ENCODE data around the gene BLOC1S1.

DNA sequence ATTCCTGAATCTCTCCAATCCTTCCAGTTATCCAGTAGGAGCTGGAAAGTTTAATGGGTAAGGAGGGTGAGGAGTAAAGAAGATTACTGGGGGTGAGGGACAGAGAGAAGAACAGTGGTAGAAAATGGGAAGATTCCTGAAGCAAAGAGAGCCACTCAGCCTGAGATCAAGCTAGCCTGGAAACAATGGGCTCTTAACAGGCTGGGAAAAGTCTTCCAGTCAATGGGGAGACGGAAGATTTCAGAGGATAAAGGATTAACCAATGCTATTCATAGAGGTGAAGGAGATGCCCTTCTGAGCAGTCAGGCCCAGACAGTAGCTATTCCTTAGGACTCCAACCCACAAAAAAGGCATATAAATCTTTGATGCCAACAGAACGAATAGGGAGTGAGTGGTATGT lies 41.9 kb downstream of the BLOC1S1 start:
- no peak for TF ChIP-seq NFIC (IDR thresholded peaks at IDR 0.05)
- TF ChIP-seq, protein P1, sequence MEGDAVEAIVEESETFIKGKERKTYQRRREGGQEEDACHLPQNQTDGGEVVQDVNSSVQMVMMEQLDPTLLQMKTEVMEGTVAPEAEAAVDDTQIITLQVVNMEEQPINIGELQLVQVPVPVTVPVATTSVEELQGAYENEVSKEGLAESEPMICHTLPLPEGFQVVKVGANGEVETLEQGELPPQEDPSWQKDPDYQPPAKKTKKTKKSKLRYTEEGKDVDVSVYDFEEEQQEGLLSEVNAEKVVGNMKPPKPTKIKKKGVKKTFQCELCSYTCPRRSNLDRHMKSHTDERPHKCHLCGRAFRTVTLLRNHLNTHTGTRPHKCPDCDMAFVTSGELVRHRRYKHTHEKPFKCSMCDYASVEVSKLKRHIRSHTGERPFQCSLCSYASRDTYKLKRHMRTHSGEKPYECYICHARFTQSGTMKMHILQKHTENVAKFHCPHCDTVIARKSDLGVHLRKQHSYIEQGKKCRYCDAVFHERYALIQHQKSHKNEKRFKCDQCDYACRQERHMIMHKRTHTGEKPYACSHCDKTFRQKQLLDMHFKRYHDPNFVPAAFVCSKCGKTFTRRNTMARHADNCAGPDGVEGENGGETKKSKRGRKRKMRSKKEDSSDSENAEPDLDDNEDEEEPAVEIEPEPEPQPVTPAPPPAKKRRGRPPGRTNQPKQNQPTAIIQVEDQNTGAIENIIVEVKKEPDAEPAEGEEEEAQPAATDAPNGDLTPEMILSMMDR (IDR thresholded peaks at IDR 0.05 in 2 of 3, conservative IDR thresholded peaks at IDR 0.05 in 1 of 3; ENCODE audit: insufficient read depth in 2 of 3, low read depth in 1 of 3, low read length in 3 of 3): no peak
- TF ChIP-seq, protein P2, sequence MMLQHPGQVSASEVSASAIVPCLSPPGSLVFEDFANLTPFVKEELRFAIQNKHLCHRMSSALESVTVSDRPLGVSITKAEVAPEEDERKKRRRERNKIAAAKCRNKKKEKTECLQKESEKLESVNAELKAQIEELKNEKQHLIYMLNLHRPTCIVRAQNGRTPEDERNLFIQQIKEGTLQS (IDR thresholded peaks at IDR 0.05): no peak
- TF ChIP-seq, protein P2 (CRISPR knock-in tag; conservative IDR thresholded peaks at IDR 0.05): no peak
